SH-SY5Y (cell line): ENCODE results near the gene TMEM86B.

ENCODE experiments used
- GATA2 ChIP-seq: IDR thresholded peaks from 2 replicates; pipeline ENCODE4 v1.6.1; 2011; ENCODE audit warnings: mild to moderate bottlenecking, low read depth, low read length
- GATA3 ChIP-seq: IDR thresholded peaks from 2 replicates; pipeline ENCODE4 v1.6.1; 2011; ENCODE audit warnings: low read depth, mild to moderate bottlenecking, low read length, moderate library complexity

DNA sequence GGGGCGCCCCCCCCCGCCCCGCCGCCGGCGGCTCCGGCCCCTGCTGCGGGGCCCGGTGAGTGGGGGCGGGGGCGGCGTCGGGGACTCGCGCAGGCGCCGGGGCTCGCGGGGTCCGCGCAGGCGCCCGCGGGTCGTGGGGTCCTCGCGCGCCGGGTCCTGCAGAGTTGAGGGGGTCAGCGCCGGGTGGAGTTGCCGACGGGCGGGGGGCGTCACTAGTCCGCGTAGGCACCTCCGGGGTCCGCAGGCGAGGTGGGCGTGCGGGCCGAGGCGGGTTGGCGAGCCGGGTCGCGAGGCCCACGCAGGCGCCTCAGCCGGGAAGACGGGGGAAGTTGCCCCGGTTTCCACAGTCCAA is 29.9 kb upstream of the TMEM86B start:
- TF ChIP-seq GATA2 (no peak), GATA3 (no peak)
